ENCODE data around the gene TMEM185A.
"Not testable (repeated sequence)": the region's sequence is repeated elsewhere in the genome, so short reads cannot be mapped to it uniquely, and the experiment has no call there.

The TMEM185A gene

GRCh38 chrX:149628280-149628679 is 3.3 kb downstream of the TMEM185A start:
- peak overlapping the region; percentile 54 for H3K27ac ChIP-seq
- DNase-seq (ENCODE audit: low read depth, low spot score), result peak; percentile 77

GRCh38 chrX:149626829-149627228 is 4.8 kb downstream of the TMEM185A start:
- not testable (repeated sequence) for DNase-seq (ENCODE audit: low read depth, low spot score); H3K27ac ChIP-seq

- not testable (repeated sequence) for H3K27ac ChIP-seq; DNase-seq (ENCODE audit: low read depth, low spot score)
These were observed 11.9 kb downstream of the TMEM185A start for GRCh38 chrX:149619662-149620061.

GRCh38 chrX:149618871-149619270 is 12.7 kb downstream of the TMEM185A start:
- no peak for DNase-seq (ENCODE audit: low read depth, low spot score)
- H3K27ac ChIP-seq, result no peak overlapping the region

GRCh38 chrX:149611623-149612175 is 19.9 kb downstream of the TMEM185A start:
- no peak overlapping the region for H3K27ac ChIP-seq
- DNase-seq (ENCODE audit: low read depth, low spot score), result no peak

GRCh38 chrX:149610511-149610910 is 21.1 kb downstream of the TMEM185A start:
- no peak for DNase-seq (ENCODE audit: low read depth, low spot score)
- H3K27ac ChIP-seq, result no peak overlapping the region

- DNase-seq (ENCODE audit: low read depth, low spot score), result no peak
- H3K27ac ChIP-seq, result no peak overlapping the region
These were observed 23.9 kb downstream of the TMEM185A start for GRCh38 chrX:149607699-149608098.

- H3K27ac ChIP-seq; DNase-seq (ENCODE audit: low read depth, low spot score): not testable (repeated sequence)
These were observed 26.2 kb downstream of the TMEM185A start for GRCh38 chrX:149605248-149605885.

- H3K27ac ChIP-seq; DNase-seq (ENCODE audit: low read depth, low spot score): not testable (repeated sequence)
These were observed 33.0 kb downstream of the TMEM185A start for GRCh38 chrX:149598603-149599002.

- DNase-seq (ENCODE audit: low read depth, low spot score); H3K27ac ChIP-seq: not testable (repeated sequence)
These were observed 35.6 kb downstream of the TMEM185A start for GRCh38 chrX:149595943-149596342.

- not testable (repeated sequence) for DNase-seq (ENCODE audit: low read depth, low spot score); H3K27ac ChIP-seq
These were observed 36.4 kb downstream of the TMEM185A start, which contains the start of gene HSFX2 for GRCh38 chrX:149595214-149595613. Gene HSFX2, minus strand, starts transcription at chrX:149595314. Its CDS starts 614 bp downstream, at chrX:149594700.

- not testable (repeated sequence) for H3K27ac ChIP-seq; DNase-seq (ENCODE audit: low read depth, low spot score)
These were observed 40.6 kb downstream of the TMEM185A start for GRCh38 chrX:149590993-149591392.

GRCh38 chrX:149587359-149587758 is 44.2 kb downstream of the TMEM185A start, which contains the start of gene MAGEA9B:
Gene MAGEA9B, minus strand, starts transcription at chrX:149587459. Its CDS starts 4,280 bp downstream, at chrX:149583179.
- H3K27ac ChIP-seq; DNase-seq (ENCODE audit: low read depth, low spot score): not testable (repeated sequence)

- not testable (repeated sequence) for H3K27ac ChIP-seq; DNase-seq (ENCODE audit: low read depth, low spot score)
These were observed 46.0 kb downstream of the TMEM185A start for GRCh38 chrX:149585631-149586030.

- not testable (repeated sequence) for H3K27ac ChIP-seq; DNase-seq (ENCODE audit: low read depth, low spot score)
These were observed 58.1 kb downstream of the TMEM185A start for GRCh38 chrX:149573456-149573855.

GRCh38 chrX:149572743-149573142 is 58.8 kb downstream of the TMEM185A start:
- no peak overlapping the region for H3K27ac ChIP-seq
- DNase-seq (ENCODE audit: low read depth, low spot score), result no peak

GRCh38 chrX:149571770-149572169 is 59.8 kb downstream of the TMEM185A start:
- no peak overlapping the region for H3K27ac ChIP-seq

GRCh38 chrX:149570668-149571067 is 60.9 kb downstream of the TMEM185A start:
- no peak overlapping the region for H3K27ac ChIP-seq
- DNase-seq (ENCODE audit: low read depth, low spot score), result peak; percentile 70

More at GRCh38 chrX:149571770-149572169, 59.8 kb downstream of the TMEM185A start:
- no peak for DNase-seq (ENCODE audit: low read depth, low spot score)

- DNase-seq (ENCODE audit: low read depth, low spot score), result no peak
- no peak overlapping the region for H3K27ac ChIP-seq
These were observed 61.8 kb downstream of the TMEM185A start for GRCh38 chrX:149569770-149570169.

GRCh38 chrX:149568701-149569296 is 62.8 kb downstream of the TMEM185A start:
- H3K27ac ChIP-seq, result no peak overlapping the region
- DNase-seq (ENCODE audit: low read depth, low spot score), result no peak
